SJCRH30 (cell line): ENCODE measurements around the gene HSD3B7. TPM values are rescaled to one million over a fixed set of nuclear protein-coding genes. Genes with fewer than 3 reads are reported as not detected.

Experiments
- DNase-seq, 2 experiments: peaks; one replicate each; pipeline ENCODE4 v3.0.0-alpha.2; 2015 to 2020
- H3K27ac ChIP-seq: fragments of 250-450 bp; sonication (Bioruptor Pico); 2 replicates; pipeline ENCODE4 v1.5.1; 2020; ENCODE audit warnings: mild to moderate bottlenecking, moderate library complexity
- H3K27me3 ChIP-seq: fragments of 250-450 bp; sonication (Bioruptor Pico); 2 replicates; pipeline ENCODE4 v1.5.1; 2020; ENCODE audit warnings: mild to moderate bottlenecking, moderate library complexity
- H3K36me3 ChIP-seq: fragments of 250-450 bp; sonication (Bioruptor Pico); 2 replicates; pipeline ENCODE4 v1.5.1; 2020; ENCODE audit warnings: mild to moderate bottlenecking, moderate library complexity
- H3K4me1 ChIP-seq: fragments of 250-450 bp; sonication (Bioruptor Pico); 2 replicates; pipeline ENCODE4 v1.5.1; 2020; ENCODE audit warnings: mild to moderate bottlenecking, moderate library complexity
- H3K4me3 ChIP-seq: fragments of 250-450 bp; sonication (Bioruptor Pico); 2 replicates; pipeline ENCODE4 v1.5.1; 2020; ENCODE audit warnings: mild to moderate bottlenecking, moderate library complexity
- H3K9me3 ChIP-seq: fragments of 250-450 bp; sonication (Bioruptor Pico); replicated peaks from 2 replicates; pipeline ENCODE4 v1.5.1; 2020; ENCODE audit warnings: mild to moderate bottlenecking, moderate library complexity
- total RNA-seq: library from RNA; depleted of rRNA; stranded (reverse); fragments of >200 nt; shearing (Covaris generic); gene quantifications from 2 replicates; pipeline ENCODE4 v1.2.3, GENCODE V29; 2014

Gene HSD3B7
- total RNA-seq, 1 experiment from 2014 or later = 3.4 TPM

DNA sequence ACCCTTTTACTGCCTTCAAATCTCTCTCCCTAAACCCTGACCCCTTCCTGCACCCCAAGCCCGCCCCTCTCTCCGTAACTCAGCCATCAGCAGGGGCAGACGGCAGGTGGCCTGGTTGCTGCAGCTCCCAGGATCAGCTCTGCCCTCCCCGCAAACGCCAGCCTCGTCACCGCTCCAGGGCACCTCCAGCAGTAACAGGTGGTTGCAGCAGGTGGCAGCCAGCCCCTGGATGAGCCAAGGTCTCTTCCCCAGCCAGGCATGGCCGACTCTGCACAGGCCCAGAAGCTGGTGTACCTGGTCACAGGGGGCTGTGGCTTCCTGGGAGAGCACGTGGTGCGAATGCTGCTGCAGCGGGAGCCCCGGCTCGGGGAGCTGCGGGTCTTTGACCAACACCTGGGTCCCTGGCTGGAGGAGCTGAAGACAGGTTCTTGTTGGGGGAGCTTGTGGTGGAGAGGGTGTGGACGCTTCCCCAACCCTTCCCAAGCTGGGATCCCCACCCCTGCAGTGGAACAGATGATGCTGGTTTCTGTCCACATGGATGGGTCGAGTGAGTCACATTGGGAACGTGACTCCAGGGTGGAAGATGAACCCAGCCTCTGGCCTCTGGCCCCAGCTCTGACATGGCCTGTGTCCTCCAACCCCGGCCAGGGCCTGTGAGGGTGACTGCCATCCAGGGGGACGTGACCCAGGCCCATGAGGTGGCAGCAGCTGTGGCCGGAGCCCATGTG lies 558 bp downstream of the HSD3B7 start:
- Histone ChIP-seq H3K4me1 (peaks cover 9% of the 10 kb centered on the region), H3K27ac (peak overlapping the region; percentile 12; the same call in 1 of the 2 replicates)
- DNase-seq = peak; percentile 57 to 66

DNA sequence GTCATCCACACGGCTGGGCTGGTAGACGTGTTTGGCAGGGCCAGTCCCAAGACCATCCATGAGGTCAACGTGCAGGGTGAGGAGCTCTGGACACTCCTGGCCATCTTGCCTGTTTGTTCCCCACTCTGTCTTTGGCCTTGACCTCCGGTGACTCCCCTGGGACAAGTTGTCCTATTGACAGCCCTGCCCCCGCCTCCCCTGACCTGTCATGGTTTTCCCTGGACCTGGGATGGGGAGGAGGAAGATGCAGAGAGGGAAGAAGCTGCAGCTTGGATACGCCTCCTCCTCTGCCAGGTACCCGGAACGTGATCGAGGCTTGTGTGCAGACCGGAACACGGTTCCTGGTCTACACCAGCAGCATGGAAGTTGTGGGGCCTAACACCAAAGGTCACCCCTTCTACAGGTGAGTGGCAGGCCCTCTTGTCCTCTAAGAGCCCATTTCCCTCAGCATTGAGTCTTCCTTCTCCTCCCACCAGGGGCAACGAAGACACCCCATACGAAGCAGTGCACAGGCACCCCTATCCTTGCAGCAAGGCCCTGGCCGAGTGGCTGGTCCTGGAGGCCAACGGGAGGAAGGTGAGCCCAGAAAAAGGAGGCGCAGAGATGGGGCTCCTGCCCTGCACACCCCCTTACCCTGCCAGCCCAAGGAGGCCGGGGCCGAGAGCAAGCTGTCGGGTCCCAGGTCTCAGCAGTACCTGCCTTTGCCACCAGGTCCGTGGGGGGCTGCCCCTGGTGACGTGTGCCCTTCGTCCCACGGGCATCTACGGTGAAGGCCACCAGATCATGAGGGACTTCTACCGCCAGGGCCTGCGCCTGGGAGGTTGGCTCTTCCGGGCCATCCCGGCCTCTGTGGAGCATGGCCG lies 1.4 kb downstream of the HSD3B7 start:
- no peak overlapping the region for H3K4me3 ChIP-seq
- H3K27me3 ChIP-seq = no peaks in the 10 kb centered on the region
- DNase-seq = no peak
- H3K27ac ChIP-seq = no peak overlapping the region
- peaks cover 9% of the 10 kb centered on the region for H3K4me1 ChIP-seq
- no peaks in the 10 kb centered on the region for H3K9me3 ChIP-seq
- peaks cover 7% of the 10 kb centered on the region for H3K36me3 ChIP-seq

More for the DNA sequence above, 558 bp downstream of the HSD3B7 start:
- H3K36me3 ChIP-seq = peaks cover 10% of the 10 kb centered on the region
- H3K27me3 ChIP-seq = no peaks in the 10 kb centered on the region
- no peaks in the 10 kb centered on the region for H3K9me3 ChIP-seq
- H3K4me3 ChIP-seq = no peak overlapping the region

DNA sequence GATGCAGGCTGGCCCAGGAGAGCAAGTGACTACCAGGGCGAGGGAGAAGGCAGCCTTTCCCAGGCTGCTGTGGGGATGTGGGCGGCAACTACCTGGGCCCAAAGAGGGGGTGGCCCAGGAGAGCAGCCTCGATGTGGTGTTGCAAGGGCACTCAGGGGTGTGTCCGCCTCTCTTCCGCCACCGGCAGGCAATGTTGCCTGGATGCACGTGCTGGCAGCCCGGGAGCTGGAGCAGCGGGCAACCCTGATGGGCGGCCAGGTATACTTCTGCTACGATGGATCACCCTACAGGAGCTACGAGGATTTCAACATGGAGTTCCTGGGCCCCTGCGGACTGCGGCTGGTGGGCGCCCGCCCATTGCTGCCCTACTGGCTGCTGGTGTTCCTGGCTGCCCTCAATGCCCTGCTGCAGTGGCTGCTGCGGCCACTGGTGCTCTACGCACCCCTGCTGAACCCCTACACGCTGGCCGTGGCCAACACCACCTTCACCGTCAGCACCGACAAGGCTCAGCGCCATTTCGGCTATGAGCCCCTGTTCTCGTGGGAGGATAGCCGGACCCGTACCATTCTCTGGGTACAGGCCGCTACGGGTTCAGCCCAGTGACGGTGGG lies 2.7 kb downstream of the HSD3B7 start:
- Histone ChIP-seq H3K27ac (no peak overlapping the region), H3K4me3 (no peak overlapping the region), H3K36me3 (peaks cover 3% of the 10 kb centered on the region; the same call in 1 of the 2 replicates), H3K9me3 (no peaks in the 10 kb centered on the region), H3K27me3 (no peaks in the 10 kb centered on the region), H3K4me1 (peaks cover 9% of the 10 kb centered on the region)
- DNase-seq = no peak

DNA sequence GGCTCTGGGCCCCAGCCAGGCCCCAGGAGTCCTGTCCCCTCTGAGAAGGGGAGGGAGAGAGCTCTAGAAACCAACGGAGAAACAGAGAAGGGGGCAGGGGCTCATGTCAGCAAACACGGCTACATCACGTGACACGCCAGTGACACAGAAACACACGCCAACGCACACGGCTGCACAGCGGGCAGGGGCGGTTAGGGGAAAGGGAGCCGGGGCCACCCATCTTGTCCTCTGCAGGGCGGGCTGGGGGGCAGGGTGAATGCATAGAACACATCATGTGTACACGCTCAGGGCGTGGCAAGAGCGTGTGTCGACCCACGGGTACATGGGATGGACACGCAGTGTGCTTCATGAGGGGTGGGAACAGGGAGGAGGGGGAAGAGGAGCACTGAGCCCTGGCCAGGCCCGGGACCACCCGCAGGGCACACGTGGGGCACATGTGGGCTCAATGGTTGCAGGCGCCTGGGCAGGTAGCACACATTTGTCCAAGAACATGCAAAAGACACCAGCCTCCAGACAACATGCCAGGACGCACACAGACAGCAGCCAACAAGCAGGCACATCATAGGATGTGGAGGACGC lies 4.6 kb downstream of the HSD3B7 start:
- Histone ChIP-seq H3K4me1 (peaks cover 7% of the 10 kb centered on the region), H3K36me3 (no peaks in the 10 kb centered on the region; the same call in 1 of the 2 replicates), H3K27ac (no peak overlapping the region), H3K9me3 (no peaks in the 10 kb centered on the region), H3K27me3 (no peaks in the 10 kb centered on the region), H3K4me3 (no peak overlapping the region)
- DNase-seq = no peak

DNA sequence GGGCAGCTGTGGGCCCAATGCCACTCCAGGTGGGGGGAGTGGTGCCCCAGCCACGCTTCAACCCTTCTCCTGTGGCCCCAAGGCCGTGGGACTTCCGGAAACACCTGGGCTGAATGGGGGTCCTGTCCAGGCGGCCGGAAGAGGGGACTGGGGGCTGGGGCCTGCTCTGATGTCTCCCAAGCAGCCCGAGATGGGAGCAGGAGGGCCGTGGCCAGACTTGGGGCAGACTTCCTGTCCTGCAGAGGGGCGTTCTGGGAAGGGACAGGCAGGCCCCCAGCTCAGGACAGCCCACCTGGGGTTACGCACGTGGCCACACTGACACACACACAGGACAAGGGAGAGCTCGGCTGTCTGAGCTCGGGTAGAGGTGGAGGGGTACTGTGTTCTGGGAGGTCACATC lies 5.1 kb downstream of the HSD3B7 start:
- Histone ChIP-seq H3K27ac (no peak overlapping the region), H3K9me3 (no peaks in the 10 kb centered on the region), H3K4me3 (no peak overlapping the region), H3K4me1 (peaks cover 4% of the 10 kb centered on the region), H3K36me3 (no peaks in the 10 kb centered on the region), H3K27me3 (no peaks in the 10 kb centered on the region)
- no peak for DNase-seq

DNA sequence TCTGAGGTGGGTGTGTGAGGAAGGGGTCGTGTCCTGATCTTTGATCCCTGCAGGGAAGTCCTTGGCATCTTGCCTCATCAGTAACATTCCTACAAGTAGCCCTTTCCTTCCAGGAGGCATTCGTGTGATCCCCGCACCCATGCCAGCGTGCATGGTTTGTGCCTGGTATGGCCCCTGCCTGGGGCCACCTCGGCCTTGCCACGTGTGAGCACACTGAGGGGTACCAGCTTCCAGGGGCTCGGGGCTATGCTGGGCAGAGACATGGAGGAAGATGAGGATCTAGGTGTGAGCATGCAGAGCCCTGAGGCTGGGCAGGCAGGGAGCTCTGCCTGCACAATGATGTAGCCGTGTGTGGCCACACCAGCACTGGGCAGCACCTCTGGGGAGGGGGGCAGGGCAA lies 6.0 kb downstream of the HSD3B7 start:
- Histone ChIP-seq H3K36me3 (no peaks in the 10 kb centered on the region), H3K27ac (no peak overlapping the region)
- no peak for DNase-seq

DNA sequence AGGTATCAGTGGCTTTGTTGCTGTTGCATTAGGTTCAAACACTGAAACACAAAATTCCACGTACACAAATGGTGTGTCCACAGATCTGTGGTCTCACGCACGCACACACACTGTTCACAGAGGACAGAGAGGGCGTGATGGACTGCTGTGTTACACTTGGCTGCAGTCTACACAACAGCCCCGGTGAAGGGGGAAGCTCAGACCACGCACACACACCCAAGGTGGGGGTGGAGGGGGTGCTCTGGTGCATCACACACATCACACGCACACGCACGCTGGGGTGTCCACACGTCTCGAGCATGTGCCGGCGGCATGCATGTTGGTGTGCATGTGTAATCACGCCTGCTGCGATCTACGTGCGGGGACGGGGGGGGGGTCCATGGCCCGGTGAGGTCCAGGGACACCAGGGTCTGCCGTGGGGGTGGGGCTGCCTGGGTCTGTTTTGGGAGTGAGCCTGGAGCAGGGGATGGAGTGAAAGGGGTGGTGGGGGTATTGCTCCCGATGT lies 7.3 kb downstream of the HSD3B7 start:
- no peak overlapping the region for H3K27ac ChIP-seq
- H3K9me3 ChIP-seq = no peaks in the 10 kb centered on the region
- no peak overlapping the region for H3K4me3 ChIP-seq
- no peaks in the 10 kb centered on the region; the same call in 1 of the 2 replicates for H3K4me1 ChIP-seq
- no peaks in the 10 kb centered on the region for H3K36me3 ChIP-seq
- H3K27me3 ChIP-seq = no peaks in the 10 kb centered on the region
- no peak for DNase-seq

More for the DNA sequence above, 6.0 kb downstream of the HSD3B7 start:
- Histone ChIP-seq H3K9me3 (no peaks in the 10 kb centered on the region), H3K4me3 (no peak overlapping the region), H3K4me1 (no peaks in the 10 kb centered on the region), H3K27me3 (no peaks in the 10 kb centered on the region)

DNA sequence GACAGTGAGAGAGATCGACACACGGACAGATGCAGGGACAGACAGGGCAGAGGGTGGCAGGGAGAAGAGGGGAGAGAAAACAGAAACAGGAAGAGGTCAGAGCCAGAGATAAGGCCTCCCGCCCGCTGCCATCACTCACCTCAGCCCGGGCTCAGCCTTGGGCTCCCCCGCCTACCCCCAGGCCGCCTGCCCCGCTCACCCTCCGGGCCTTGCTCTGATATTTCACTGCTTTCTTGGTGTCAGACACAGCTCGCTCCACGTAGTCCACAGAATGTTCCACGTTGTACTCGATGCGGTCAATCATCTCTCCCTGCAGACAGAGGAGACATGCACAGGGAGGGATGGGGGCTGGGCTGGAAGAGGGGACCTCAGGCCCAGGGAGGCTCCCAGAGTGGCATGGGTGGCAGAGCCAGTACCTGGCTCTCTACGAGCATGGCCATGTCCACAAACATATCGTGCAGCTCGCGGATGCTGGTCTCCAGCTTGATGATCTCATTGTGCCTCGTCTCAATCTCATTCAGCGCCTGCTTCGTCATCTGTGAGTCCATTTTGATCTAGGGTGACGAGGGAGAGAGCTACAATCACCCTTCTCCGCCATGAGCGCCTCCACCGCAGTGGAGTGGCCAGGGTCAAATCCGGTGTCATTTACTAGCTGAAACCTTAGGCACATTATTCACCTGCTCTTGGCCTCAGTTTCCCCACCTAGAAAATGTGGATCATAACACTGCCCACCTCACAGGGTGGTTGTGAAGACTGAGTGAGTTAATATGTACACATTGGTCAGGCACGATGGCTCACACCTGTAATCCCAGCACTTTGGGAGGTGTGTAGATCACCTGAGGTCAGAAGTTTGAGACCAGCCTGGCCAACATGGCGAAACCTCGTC lies 8.2 kb downstream of the HSD3B7 start:
- peaks cover 8% of the 10 kb centered on the region for H3K4me1 ChIP-seq
- H3K36me3 ChIP-seq = no peaks in the 10 kb centered on the region
- no peaks in the 10 kb centered on the region for H3K9me3 ChIP-seq
- H3K27me3 ChIP-seq = no peaks in the 10 kb centered on the region
- DNase-seq = no peak
- no peak overlapping the region for H3K27ac ChIP-seq
- H3K4me3 ChIP-seq = no peak overlapping the region

DNA sequence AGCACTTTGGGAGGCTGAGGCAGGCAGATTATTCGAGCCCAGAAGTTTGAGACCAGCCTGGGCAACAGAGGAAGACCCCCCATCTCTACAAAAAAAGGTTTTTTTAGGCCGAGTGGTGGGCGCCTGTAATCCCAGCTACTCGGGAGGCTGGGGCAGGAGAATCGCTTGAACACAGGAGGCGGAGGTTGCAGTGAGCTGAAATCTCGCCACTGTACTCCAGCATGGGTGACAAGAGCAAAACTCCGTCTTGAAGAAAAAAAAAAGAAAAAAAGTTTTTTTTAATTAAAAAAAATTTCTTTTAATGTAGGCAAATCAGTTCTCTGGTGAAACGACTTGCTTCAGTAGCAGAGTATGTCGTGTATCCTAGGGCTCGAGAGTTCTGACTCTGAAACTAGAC lies 10.9 kb downstream of the HSD3B7 start:
- H3K4me1 ChIP-seq = peaks cover 18% of the 10 kb centered on the region
- no peaks in the 10 kb centered on the region for H3K36me3 ChIP-seq
- no peak overlapping the region for H3K27ac ChIP-seq
- H3K9me3 ChIP-seq = no peaks in the 10 kb centered on the region
- no peak for DNase-seq
- no peaks in the 10 kb centered on the region for H3K27me3 ChIP-seq
- no peak overlapping the region for H3K4me3 ChIP-seq

DNA sequence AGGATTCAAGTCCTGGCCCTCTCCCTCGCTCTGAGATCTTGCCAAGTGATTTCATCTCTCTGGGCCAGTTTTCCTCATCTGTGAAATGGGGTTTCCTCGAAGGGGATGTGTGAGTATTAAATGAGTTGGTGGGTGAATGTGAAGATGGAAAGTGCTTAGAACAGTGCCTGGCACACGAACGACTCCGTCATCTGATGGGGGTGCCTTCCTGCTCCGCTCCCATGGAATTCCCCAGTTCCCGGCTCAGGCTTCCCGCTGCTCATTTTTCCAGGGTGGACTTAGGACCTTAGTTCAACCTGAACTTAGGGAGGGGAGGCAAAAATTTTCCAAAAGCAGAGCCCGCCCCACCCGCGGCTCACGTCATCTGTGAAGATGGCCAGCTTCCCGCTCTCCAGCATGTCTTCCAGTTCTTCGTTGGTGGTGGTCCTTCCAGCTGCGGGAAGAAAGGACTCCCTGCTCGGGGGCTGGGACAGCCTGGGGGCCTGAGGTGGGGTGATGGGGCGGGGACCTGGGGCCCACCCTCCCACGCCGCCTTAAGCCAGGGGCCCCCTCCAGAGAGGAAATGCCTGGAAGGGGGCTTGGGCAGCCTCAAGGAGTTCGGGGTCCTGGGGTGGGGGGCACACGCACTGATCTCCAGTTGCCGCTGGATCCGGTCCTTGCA lies 11.4 kb downstream of the HSD3B7 start:
- Histone ChIP-seq H3K4me3 (no peak overlapping the region), H3K4me1 (peaks cover 18% of the 10 kb centered on the region), H3K36me3 (no peaks in the 10 kb centered on the region), H3K27me3 (no peaks in the 10 kb centered on the region), H3K9me3 (no peaks in the 10 kb centered on the region), H3K27ac (no peak overlapping the region)
- no peak for DNase-seq

DNA sequence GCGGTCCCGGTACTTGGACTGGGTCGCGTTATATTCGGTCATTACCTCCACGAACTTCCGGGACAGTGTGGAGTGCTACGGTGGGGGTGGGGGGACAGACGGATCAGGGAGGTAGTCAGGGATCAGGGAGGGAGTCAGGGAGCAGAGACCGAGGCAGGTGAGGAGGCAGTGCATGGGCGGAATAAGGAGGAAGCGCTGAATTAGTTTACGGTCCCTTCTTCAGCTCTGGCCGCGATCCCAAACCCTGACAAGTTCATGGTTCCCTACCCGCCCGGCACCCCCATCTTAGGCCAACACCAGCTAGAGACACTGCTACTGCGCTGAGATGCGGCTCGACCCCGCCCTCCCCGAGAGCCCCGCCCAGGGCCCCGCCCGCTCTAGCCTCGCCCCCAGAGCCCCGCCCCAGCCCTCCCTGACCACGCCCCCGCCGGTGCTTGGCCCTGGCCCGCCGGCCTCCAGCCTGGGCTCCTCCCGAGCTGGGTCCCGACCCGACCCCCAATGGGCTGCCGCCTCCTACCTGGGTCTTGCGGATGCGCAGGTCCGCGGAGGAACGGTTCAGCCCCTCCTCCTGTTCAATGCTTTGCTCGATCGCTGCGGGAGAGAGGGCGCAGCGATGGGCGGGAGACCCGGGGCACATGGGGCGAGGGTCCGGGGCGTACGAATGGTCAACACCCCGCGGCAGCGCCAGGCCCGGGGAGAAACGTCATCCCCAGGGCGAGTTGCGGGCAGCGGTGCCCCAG lies 12.1 kb downstream of the HSD3B7 start:
- Histone ChIP-seq H3K4me1 (peaks cover 21% of the 10 kb centered on the region), H3K27me3 (no peaks in the 10 kb centered on the region), H3K4me3 (no peak overlapping the region), H3K27ac (peak overlapping the region; percentile 69), H3K9me3 (no peaks in the 10 kb centered on the region), H3K36me3 (no peaks in the 10 kb centered on the region)
- no peak for DNase-seq

DNA sequence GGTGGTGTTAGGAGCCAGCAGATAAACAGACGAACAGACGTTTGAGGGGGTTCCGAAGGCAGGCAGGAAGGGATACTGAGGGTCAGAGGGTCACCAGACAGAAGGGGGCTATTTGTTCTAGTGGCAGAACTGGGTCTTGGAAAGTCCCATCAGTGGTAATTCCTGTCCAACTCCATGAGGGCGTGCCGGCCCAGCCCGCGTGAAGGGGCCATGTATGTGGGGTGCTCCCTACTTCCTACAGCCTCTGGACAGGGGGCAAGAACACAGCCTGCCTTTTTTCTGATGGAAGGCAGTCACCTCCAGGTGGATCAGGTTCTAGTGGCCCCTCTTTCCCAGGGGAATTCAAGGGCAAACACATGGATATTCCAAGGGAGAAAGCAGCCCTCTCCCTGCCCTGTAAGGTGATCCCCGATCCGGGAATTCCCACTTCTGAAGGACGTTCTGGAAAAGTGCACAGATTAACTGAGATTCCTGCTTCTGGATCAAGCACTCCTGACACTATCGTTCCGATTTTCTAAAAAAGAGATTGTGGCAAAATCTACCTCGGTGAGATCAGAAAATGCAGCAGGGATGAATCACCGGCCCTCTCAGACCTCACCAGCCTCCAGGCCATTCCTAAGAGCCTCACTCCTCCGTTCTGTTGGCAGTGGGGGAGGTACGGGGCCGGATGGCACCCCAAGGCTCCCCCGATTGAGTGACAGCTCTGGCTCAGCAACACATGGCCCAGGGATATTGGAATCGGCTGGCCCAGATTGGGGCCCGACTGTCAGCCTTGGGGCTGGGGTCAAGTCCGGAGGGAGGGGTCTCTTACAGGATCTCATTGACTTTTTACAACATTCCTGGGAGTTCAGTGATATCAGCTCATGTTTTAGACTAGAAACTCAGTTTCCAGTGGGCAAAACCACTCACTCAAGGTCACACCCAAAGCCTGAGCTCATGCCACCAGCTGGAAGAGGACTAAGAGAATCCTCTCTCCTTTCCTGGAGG lies 13.0 kb downstream of the HSD3B7 start:
- peak overlapping the region; percentile 69 for H3K27ac ChIP-seq
- DNase-seq = peak; percentile 70 to 72
- no peaks in the 10 kb centered on the region for H3K9me3 ChIP-seq
- no peaks in the 10 kb centered on the region for H3K36me3 ChIP-seq
- H3K4me1 ChIP-seq = peaks cover 27% of the 10 kb centered on the region
- H3K27me3 ChIP-seq = no peaks in the 10 kb centered on the region
- H3K4me3 ChIP-seq = peak overlapping the region; percentile 7
